HEK293 (cell line): ENCODE measurements around the gene ABCB9.
A peak's percentile ranks its signal among the peaks of the same experiment; 100 is the strongest.

Source experiments
- BCL11A ChIP-seq: fragments of 450-650 bp; formaldehyde crosslinking; IDR thresholded peaks from 2 replicates; pipeline ENCODE4 v1.5.1; 2016; ENCODE audit warnings: low read depth, missing biosample characterization, missing genetic modification characterization
- HOXA7 ChIP-seq: sonication (generic); formaldehyde crosslinking; IDR thresholded peaks from 2 replicates; pipeline ENCODE4 v1.8.1; 2022; ENCODE audit warnings: missing genetic modification reagents, borderline replicate concordance
- HOXC10 ChIP-seq: sonication (generic); formaldehyde crosslinking; IDR thresholded peaks from 2 replicates; pipeline ENCODE4 v1.8.1; 2023; ENCODE audit warnings: mild to moderate bottlenecking, missing genetic modification reagents
- MYNN ChIP-seq: fragments of 450-650 bp; formaldehyde crosslinking; IDR thresholded peaks from 2 replicates; pipeline ENCODE4 v1.5.1; 2016; ENCODE audit warnings: missing biosample characterization, missing genetic modification characterization, borderline replicate concordance
- PRDM1 ChIP-seq: fragments of 450-650 bp; formaldehyde crosslinking; IDR thresholded peaks from 2 replicates; pipeline ENCODE4; 2016; ENCODE audit warnings: missing biosample characterization, missing genetic modification characterization
- SETDB1 ChIP-seq: IDR thresholded peaks from one replicate; pipeline ENCODE4 v1.6.1; 2017; ENCODE audit warnings: mild to moderate bottlenecking, low read length, moderate library complexity, mixed read lengths; ENCODE audit not compliant: insufficient read length
- ZFHX2 ChIP-seq: fragments of 450-650 bp; formaldehyde crosslinking; conservative IDR thresholded peaks from 2 replicates; pipeline ENCODE4 v1.5.1; 2016; ENCODE audit warnings: missing biosample characterization, missing genetic modification characterization
- ZNF184 ChIP-seq: fragments of 450-650 bp; IDR thresholded peaks from 2 replicates; pipeline ENCODE4 v1.5.1; 2018; ENCODE audit warnings: missing biosample characterization, mild to moderate bottlenecking, missing genetic modification characterization
- ZNF510 ChIP-seq: fragments of 450-650 bp; formaldehyde crosslinking; IDR thresholded peaks from 2 replicates; pipeline ENCODE4 v1.5.1; 2018; ENCODE audit warnings: mild to moderate bottlenecking, missing genetic modification characterization, missing biosample characterization; ENCODE audit not compliant: insufficient replicate concordance
- ZNF514 ChIP-seq: fragments of 450-650 bp; formaldehyde crosslinking; IDR thresholded peaks from 2 replicates; pipeline ENCODE4 v1.5.1; 2016; ENCODE audit warnings: missing biosample characterization, missing genetic modification characterization
- ZNF518A ChIP-seq: fragments of 450-650 bp; formaldehyde crosslinking; conservative IDR thresholded peaks from 2 replicates; pipeline ENCODE4 v1.5.1; 2016; ENCODE audit warnings: low read depth, missing biosample characterization, missing genetic modification characterization
- ZNF530 ChIP-seq: fragments of 450-650 bp; formaldehyde crosslinking; IDR thresholded peaks from 2 replicates; pipeline ENCODE4 v1.5.1; 2016; ENCODE audit warnings: low read depth, missing biosample characterization, missing genetic modification characterization
- ZNF785 ChIP-seq: fragments of 450-650 bp; formaldehyde crosslinking; IDR thresholded peaks from 2 replicates; pipeline ENCODE4 v1.5.1; 2016; ENCODE audit warnings: missing biosample characterization, missing genetic modification characterization
- TF ChIP-seq, protein P1 (sequence below): fragments of 450-650 bp; formaldehyde crosslinking; IDR thresholded peaks from 2 replicates; pipeline ENCODE4 v1.5.1; 2017; ENCODE audit warnings: missing biosample characterization, missing genetic modification characterization
- TF ChIP-seq, protein P2 (sequence below): fragments of 450-650 bp; formaldehyde crosslinking; IDR thresholded peaks from 2 replicates; pipeline ENCODE4 v1.5.1; 2016; ENCODE audit warnings: missing biosample characterization, missing genetic modification characterization
- TF ChIP-seq, protein P3 (sequence below): fragments of 450-650 bp; formaldehyde crosslinking; IDR thresholded peaks from 2 replicates; pipeline ENCODE4 v1.5.1; 2016; ENCODE audit warnings: missing biosample characterization, missing genetic modification characterization
- TF ChIP-seq, protein P4 (sequence below): fragments of 450-650 bp; formaldehyde crosslinking; IDR thresholded peaks from 2 replicates; pipeline ENCODE4 v1.5.1; 2016; ENCODE audit warnings: missing biosample characterization, missing genetic modification characterization
- TF ChIP-seq, protein P5 (sequence below): fragments of 450-650 bp; formaldehyde crosslinking; IDR thresholded peaks from 2 replicates; pipeline ENCODE4 v1.5.1; 2016; ENCODE audit warnings: missing biosample characterization, missing genetic modification characterization
- TF ChIP-seq, protein P6 (sequence below): fragments of 450-650 bp; formaldehyde crosslinking; IDR thresholded peaks from 2 replicates; pipeline ENCODE4; 2016; ENCODE audit warnings: missing biosample characterization, missing genetic modification characterization
- TF ChIP-seq, protein P7 (sequence below): fragments of 450-650 bp; formaldehyde crosslinking; IDR thresholded peaks from 2 replicates; pipeline ENCODE4 v1.5.1; 2016; ENCODE audit warnings: missing biosample characterization, missing genetic modification characterization

Gene ABCB9

GRCh38 chr12:122886851-122887818 lies 79.1 kb downstream of the ABCB9 start (continued):
- TF ChIP-seq HOXC10 (CRISPR knock-in tag) = no peak
- no peak for TF ChIP-seq SETDB1
- peak; percentile 72; the same call in 1 of the 2 replicates for TF ChIP-seq MYNN (tag by site-specific recombination)
- TF ChIP-seq BCL11A (tag by site-specific recombination) = no peak
- TF ChIP-seq ZNF510 (tag by site-specific recombination) = no peak
- TF ChIP-seq ZNF530 (tag by site-specific recombination) = no peak
- no peak for TF ChIP-seq HOXA7 (CRISPR knock-in tag)
- TF ChIP-seq, protein P1, sequence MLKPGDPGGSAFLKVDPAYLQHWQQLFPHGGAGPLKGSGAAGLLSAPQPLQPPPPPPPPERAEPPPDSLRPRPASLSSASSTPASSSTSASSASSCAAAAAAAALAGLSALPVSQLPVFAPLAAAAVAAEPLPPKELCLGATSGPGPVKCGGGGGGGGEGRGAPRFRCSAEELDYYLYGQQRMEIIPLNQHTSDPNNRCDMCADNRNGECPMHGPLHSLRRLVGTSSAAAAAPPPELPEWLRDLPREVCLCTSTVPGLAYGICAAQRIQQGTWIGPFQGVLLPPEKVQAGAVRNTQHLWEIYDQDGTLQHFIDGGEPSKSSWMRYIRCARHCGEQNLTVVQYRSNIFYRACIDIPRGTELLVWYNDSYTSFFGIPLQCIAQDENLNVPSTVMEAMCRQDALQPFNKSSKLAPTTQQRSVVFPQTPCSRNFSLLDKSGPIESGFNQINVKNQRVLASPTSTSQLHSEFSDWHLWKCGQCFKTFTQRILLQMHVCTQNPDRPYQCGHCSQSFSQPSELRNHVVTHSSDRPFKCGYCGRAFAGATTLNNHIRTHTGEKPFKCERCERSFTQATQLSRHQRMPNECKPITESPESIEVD (tag by site-specific recombination) = peak; percentile 86
- TF ChIP-seq ZFHX2 (tag by site-specific recombination) = peak; percentile 36
- TF ChIP-seq ZNF518A (tag by site-specific recombination) = no peak
- TF ChIP-seq PRDM1 (tag by site-specific recombination) = no peak
- TF ChIP-seq, protein P2, sequence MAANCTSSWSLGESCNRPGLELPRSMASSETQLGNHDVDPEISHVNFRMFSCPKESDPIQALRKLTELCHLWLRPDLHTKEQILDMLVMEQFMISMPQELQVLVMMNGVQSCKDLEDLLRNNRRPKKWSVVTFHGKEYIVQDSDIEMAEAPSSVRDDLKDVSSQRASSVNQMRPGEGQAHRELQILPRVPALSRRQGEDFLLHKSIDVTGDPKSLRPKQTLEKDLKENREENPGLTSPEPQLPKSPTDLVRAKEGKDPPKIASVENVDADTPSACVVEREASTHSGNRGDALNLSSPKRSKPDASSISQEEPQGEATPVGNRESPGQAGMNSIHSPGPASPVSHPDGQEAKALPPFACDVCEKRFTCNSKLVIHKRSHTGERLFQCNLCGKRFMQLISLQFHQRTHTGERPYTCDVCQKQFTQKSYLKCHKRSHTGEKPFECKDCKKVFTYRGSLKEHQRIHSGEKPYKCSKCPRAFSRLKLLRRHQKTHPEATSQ (tag by site-specific recombination) = no peak
- TF ChIP-seq, protein P3, sequence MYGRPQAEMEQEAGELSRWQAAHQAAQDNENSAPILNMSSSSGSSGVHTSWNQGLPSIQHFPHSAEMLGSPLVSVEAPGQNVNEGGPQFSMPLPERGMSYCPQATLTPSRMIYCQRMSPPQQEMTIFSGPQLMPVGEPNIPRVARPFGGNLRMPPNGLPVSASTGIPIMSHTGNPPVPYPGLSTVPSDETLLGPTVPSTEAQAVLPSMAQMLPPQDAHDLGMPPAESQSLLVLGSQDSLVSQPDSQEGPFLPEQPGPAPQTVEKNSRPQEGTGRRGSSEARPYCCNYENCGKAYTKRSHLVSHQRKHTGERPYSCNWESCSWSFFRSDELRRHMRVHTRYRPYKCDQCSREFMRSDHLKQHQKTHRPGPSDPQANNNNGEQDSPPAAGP = peak; percentile 96
- TF ChIP-seq ZNF514 (tag by site-specific recombination) = no peak
- TF ChIP-seq, protein P4, sequence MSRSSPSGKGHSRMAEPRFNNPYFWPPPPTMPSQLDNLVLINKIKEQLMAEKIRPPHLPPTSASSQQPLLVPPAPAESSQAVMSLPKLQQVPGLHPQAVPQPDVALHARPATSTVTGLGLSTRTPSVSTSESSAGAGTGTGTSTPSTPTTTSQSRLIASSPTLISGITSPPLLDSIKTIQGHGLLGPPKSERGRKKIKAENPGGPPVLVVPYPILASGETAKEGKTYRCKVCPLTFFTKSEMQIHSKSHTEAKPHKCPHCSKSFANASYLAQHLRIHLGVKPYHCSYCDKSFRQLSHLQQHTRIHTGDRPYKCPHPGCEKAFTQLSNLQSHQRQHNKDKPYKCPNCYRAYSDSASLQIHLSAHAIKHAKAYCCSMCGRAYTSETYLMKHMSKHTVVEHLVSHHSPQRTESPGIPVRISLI (tag by site-specific recombination) = no peak
- TF ChIP-seq, protein P5, sequence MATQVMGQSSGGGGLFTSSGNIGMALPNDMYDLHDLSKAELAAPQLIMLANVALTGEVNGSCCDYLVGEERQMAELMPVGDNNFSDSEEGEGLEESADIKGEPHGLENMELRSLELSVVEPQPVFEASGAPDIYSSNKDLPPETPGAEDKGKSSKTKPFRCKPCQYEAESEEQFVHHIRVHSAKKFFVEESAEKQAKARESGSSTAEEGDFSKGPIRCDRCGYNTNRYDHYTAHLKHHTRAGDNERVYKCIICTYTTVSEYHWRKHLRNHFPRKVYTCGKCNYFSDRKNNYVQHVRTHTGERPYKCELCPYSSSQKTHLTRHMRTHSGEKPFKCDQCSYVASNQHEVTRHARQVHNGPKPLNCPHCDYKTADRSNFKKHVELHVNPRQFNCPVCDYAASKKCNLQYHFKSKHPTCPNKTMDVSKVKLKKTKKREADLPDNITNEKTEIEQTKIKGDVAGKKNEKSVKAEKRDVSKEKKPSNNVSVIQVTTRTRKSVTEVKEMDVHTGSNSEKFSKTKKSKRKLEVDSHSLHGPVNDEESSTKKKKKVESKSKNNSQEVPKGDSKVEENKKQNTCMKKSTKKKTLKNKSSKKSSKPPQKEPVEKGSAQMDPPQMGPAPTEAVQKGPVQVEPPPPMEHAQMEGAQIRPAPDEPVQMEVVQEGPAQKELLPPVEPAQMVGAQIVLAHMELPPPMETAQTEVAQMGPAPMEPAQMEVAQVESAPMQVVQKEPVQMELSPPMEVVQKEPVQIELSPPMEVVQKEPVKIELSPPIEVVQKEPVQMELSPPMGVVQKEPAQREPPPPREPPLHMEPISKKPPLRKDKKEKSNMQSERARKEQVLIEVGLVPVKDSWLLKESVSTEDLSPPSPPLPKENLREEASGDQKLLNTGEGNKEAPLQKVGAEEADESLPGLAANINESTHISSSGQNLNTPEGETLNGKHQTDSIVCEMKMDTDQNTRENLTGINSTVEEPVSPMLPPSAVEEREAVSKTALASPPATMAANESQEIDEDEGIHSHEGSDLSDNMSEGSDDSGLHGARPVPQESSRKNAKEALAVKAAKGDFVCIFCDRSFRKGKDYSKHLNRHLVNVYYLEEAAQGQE = no peak
- TF ChIP-seq, protein P6, sequence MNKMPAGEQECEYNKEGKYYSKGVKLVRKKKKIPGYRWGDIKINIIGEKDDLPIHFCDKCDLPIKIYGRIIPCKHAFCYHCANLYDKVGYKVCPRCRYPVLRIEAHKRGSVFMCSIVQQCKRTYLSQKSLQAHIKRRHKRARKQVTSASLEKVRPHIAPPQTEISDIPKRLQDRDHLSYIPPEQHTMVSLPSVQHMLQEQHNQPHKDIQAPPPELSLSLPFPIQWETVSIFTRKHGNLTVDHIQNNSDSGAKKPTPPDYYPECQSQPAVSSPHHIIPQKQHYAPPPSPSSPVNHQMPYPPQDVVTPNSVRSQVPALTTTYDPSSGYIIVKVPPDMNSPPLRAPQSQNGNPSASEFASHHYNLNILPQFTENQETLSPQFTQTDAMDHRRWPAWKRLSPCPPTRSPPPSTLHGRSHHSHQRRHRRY = no peak
- no peak for TF ChIP-seq ZNF184 (tag by site-specific recombination)
- TF ChIP-seq ZNF785 (tag by site-specific recombination) = no peak
- TF ChIP-seq, protein P7, sequence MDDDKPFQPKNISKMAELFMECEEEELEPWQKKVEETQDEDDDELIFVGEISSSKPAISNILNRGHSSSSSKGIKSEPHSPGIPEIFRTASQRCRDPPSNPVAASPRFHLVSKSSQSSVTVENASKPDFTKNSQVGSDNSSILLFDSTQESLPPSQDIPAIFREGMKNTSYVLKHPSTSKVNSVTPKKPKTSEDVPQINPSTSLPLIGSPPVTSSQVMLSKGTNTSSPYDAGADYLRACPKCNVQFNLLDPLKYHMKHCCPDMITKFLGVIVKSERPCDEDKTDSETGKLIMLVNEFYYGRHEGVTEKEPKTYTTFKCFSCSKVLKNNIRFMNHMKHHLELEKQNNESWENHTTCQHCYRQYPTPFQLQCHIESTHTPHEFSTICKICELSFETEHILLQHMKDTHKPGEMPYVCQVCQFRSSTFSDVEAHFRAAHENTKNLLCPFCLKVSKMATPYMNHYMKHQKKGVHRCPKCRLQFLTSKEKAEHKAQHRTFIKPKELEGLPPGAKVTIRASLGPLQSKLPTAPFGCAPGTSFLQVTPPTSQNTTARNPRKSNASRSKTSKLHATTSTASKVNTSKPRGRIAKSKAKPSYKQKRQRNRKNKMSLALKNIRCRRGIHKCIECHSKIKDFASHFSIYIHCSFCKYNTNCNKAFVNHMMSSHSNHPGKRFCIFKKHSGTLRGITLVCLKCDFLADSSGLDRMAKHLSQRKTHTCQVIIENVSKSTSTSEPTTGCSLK = no peak
